Peyer's patch (tissue), 4 donors: ENCODE data around the gene ARMH3.

Experiments
- POLR2A ChIP-seq, 2 donors: fragments of 450-650 bp; IDR thresholded peaks; one replicate each; pipeline ENCODE4 v1.5.1; 2017; ENCODE audit warnings: antibody characterized with exemption in 2 of 2, mild to moderate bottlenecking in 2 of 2, moderate library complexity in 2 of 2
- TF ChIP-seq, protein P1 (sequence below), 6 experiments: fragments of 450-650 bp in 4 of 6; fragments of 200-600 bp in 2 of 6; sonication (generic) in 1 of 6; IDR thresholded peaks; one replicate each; pipeline ENCODE4 v1.5.1; 2017 to 2019; ENCODE audit warnings: antibody characterized with exemption in 6 of 6, mild to moderate bottlenecking in 3 of 6, moderate library complexity in 1 of 6

DNA sequence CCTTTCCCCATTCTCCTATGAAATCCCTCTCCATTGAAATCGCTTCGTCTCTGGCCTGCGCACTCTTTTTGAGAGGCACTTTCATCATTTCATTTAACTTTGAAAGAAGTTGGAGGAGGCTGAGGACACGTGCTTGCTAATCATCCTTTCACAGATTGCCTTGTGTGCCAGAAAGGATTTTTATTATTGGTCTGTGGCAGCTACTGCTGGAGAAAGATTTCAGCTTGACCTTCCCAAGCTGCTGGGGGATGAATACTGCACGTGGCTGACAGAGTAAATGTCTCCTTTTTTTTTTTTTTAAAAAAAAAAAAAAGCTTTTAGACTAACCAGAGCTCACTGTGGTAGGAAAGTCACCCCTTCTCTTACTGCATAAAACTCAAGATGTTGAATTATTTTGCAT is 168.2 kb downstream of the ARMH3 start:
- TF ChIP-seq, protein P1, sequence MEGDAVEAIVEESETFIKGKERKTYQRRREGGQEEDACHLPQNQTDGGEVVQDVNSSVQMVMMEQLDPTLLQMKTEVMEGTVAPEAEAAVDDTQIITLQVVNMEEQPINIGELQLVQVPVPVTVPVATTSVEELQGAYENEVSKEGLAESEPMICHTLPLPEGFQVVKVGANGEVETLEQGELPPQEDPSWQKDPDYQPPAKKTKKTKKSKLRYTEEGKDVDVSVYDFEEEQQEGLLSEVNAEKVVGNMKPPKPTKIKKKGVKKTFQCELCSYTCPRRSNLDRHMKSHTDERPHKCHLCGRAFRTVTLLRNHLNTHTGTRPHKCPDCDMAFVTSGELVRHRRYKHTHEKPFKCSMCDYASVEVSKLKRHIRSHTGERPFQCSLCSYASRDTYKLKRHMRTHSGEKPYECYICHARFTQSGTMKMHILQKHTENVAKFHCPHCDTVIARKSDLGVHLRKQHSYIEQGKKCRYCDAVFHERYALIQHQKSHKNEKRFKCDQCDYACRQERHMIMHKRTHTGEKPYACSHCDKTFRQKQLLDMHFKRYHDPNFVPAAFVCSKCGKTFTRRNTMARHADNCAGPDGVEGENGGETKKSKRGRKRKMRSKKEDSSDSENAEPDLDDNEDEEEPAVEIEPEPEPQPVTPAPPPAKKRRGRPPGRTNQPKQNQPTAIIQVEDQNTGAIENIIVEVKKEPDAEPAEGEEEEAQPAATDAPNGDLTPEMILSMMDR (IDR thresholded peaks at IDR 0.05) = no peak
- no peak for TF ChIP-seq POLR2A (IDR thresholded peaks at IDR 0.05)
